Measurements from ENCODE around the gene CLHC1.
A peak's percentile ranks its signal among the peaks of the same experiment; 100 is the strongest.
"Not testable (repeated sequence)": the region's sequence is repeated elsewhere in the genome, so short reads cannot be mapped to it uniquely, and the experiment has no call there.

CLHC1 gene

DNA sequence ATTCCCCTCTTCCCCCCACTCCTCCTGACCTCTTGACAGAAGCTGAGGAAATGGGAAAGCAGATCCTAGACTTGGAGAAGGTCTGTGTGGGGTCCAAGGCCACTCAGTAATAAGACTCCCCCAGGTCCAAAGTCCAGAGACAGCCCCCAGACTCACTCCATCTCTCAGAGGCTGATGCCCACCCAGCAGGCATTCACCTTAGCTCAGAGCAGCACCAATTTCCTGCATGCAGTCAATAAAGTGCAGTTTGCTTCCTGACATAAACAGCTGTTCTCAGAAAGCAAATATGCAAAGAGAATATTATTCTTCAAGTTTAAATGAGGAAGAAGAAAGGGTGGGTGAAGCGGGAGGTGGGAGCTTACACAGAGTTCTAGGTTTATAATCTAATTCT is 97.8 kb downstream of the CLHC1 start:
- DNase-seq (ENCODE audit: low read depth) = no peak

DNA sequence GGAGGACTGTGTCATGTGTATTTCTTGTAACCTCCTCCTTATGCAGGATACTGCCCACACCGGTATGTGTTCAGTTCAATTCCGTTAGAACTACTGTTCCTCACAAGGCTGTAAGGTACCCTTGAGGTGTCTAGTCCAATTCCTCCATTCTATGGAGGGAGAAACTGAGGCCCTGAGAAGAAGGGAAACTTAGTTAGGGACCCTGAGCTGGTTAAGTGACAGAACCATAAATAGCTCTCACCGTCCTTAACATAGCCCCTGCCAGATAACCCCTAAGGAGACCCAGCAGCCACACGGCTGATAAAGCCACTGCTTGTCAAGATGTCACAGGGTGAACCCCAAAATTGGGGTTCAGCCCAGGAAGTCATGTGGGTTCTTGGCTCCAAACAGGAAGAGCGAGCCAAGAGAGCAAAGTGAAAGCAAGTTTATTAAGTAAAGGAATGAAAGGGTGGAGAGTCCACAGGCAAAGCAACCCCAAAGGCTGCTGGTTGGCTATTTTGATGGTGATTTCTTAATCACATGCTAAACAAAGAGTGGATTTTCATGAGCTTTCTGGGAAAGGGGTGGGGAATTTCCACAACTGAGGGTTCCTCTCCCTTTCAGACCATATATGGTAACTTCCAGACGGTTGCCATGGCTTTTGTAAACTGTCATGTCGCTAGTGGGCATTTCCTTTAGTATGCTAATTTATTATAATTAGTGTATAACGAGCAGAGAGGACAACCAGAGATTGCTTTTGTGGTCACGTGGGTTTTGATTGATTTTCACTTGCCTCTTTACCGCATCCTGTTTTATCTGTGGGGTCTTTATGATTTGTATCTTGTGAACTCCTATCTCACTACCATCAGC is 98.4 kb downstream of the CLHC1 start:
- DNase-seq (ENCODE audit: low read depth) = peak; percentile 8

DNA sequence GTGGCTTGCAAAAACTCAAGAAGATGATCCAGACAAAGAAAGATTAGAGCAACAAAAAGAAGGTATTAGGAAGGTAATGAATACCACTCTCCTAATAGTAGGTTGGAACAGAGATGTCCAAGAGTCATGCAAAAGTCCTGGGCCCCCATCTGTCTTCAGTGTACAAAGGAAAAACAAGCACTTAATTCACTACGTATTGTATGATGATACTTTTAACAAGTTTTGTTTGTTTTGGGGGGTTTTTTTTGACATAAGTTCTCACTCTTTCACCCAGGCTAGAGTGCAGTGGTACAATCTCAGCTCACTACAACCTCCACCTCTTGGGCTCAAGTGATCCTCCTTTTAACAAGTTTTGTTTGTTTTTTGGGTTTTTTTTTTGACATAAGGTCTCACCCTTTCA is 101.2 kb downstream of the CLHC1 start:
- no peak for DNase-seq (ENCODE audit: low read depth)

DNA sequence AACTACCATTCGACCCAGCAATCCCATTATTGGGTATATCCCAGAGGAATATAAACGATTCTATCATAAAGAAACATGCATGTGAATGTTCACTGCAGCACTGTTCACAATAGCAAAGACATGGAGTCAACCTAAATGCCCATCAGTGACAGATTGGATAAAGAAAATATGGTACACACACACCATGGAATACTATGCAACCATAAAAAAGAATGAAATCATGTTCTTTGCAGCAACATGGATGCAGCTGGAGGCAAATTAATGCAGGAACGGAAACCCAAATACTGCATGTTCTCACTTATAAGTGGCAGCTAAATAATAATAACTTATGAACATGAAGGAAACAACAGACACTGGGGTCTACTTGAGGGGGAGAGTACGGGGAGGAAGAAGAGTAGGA is 105.5 kb downstream of the CLHC1 start:
- DNase-seq (ENCODE audit: low read depth) = not testable (repeated sequence)
